HG03558 (cell line): ENCODE measurements around the gene CTTNBP2NL.
"Not testable (repeated sequence)": the region's sequence is repeated elsewhere in the genome, so short reads cannot be mapped to it uniquely, and the experiment has no call there.

Experiments used
- ATAC-seq: cut with Tn5 transposase; IDR thresholded peaks from one replicate; pipeline ENCODE4 v1.9.1; 2021; ENCODE audit warnings: moderate number of reproducible peaks; ENCODE audit not compliant: unreplicated experiment; ENCODE audit errors: extremely low read depth

CTTNBP2NL gene

DNA sequence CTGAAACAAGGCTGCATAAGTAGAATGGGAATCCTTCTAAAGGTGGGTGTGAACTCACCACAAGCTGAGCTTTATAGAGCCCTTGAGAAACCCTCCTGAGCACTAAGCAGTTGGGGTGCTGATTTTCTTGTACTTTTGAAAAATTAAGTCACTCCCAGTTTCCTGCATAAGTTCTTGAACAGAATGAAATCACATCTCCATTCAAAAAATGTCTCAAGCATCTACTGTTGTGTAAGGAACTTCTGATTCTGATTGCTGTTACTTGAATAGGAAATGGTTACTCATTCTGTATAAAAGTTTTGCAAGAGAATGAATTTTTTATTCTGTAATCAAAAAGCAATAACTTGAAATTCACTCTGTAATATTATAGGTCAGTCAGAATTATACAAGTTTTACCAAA is 61.9 kb downstream of the CTTNBP2NL start:
- ATAC-seq, result no peak

DNA sequence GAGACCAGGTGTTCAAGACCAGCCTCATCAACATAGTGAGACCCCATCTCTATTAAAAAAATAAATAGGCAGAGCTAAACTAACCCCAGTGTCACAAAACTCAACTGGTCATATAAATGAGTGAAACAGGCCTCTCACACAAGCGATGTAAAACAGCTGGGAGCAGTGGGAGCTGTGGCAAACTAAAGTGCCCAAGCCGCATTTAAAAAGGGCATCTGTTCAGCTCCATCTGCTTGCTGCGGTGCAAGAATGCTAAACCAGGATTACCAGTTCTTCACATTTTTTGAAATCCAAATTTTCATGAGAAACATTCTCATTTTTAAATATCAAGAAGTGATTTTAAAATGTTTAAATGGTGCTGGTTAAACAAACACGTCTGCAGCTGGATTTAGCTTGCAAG is 62.7 kb downstream of the CTTNBP2NL start:
- ATAC-seq, result no peak

DNA sequence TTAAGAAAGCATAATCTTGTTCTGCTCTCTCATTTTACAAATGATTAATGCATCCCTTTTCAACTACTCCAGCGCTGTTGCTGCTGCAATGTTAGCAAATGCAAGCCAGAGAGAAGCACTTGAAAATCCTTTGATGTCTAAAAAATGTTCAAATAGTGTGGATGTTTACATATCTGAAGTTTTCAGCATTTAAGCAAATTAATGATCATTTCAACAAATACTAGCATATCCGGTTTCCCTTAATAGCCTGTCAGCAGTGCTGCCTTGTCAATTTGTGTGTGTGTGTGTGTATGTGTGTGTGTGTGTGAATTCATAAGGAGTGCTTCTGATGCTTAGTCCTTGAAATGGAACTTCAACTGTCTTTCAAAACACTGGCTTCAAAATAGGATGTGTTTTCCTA is 64.6 kb downstream of the CTTNBP2NL start:
- no peak for ATAC-seq

DNA sequence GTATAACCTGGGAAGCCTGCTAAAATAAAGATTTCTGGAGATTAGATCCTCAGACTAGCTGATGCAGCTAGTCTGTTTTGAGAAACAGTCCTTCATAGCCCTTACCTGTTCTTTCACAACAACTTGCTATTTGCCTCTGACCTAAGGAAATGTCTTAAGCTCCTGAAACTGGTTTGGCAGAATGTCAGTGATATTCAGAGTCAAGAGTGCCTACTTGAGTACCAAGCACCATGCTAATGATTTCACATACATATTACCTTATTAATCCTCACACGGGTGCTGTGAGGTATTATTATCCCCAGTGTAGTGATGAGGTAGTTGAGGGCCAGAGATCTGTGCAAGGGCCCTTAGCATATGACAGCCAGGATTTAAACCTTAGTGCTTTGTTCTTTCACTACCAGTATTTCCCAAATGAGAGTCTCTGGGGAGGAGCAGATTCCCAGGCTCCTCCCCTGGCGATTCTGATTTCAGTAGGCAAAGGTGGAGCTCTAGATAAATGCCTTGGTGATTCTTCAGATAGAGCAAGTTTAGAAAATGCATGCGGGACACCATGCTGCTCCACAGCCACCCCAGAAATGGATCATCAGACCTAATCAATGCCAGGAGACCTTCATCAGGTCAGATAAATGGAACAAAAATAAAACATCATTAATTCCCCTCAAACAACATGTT is 65.3 kb downstream of the CTTNBP2NL start:
- ATAC-seq, result no peak

DNA sequence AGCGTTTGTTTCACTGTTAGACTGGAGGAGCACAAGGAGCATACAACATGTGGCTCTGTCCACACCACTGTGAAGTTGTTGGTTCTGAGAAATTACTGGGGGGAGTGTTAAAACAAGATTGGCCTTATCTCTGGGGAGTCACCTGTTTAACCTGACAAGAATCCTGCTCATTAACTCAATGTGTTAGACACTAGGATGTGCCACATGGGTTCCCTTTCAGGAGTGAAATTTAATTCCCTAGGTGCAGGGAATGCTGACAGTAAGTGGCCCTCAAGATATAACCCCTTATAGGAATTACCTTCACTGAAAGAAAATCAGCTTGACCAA is 66.9 kb downstream of the CTTNBP2NL start:
- ATAC-seq, result no peak

DNA sequence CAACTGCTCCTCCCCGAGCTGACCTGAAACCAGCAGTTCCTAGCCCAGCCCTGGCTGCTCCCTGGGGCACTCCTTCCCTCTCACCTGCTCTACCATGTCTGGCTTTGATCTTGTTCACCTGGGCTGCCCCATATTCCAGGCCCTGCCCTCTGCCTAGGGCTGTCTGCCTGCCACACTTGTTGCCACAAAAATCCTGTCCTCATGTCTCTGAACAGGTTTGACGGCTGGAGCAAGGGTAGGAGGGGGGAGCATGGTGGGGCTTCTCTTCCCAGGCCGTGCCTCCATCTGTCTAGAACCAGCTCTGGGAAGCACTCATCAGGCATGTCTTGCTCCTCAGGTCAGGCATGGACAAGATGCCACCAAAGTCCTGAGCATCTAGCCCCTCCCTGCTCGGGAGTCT is 68.5 kb downstream of the CTTNBP2NL start:
- ATAC-seq, result no peak

DNA sequence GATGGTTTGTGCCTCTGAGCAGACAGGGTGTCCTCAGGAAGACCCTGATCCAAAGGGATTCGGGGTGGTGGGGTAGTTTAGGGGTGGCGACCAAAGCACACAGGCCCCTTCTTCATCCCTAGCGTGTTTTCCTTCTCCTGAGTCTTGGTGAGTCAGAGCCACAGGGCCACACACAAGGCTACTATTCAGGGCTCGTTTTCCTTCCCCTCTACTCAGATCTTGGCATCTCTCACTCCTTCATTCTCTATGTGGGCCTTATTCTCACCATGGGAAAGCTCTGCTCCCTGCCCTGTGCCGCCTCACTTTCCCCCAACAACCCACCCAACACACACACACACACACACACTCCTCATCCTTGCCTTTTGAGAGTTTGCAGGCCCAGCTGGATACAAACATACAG is 69.1 kb downstream of the CTTNBP2NL start:
- no peak for ATAC-seq

DNA sequence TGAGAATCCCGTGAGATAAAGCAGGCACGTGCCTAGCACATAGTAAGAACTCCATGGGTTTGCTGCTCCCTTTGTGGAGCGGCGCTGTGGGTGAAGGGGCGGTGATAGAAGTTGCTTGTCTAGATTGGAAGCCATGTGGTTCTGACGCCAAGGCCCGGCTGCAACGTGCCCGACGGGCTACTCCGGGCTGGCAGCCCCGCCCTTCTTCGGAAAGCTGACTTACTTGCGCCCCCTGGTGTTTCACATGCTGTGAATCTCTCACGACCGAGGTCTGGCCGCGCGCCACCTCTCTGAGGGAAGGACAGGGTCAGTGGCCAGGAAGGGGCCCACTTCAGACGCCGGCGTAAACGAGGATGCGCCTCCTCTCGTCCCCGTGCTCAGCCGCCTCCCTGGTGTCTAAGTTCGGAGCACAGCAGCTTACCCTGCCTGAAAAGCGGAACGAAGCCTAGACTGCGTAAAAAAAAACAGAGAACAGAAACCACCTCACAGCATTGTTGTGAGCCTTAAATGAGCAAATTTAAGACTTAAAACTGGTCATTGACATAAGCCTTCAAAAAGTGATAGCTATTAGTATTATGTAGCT is 70.2 kb downstream of the CTTNBP2NL start:
- ATAC-seq, result peak; percentile 79

DNA sequence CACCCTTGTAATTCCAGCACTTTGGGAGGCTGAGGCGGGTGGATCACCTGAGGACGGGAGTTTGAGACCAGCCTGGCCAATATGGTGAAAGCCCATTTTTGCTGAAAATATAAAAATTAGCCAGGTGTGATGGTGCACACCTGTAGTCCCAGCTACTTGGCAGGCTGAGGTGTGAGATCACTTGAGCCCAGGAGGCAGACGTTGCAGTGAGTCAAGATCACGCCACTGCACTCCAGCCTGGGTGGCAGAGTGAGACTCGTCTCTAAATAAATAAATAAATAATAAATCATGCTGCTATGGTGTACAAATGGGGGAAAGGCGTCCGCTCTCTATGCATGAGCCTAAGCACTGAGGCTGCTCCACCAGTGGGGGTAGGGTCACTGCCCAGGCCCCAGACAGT is 74.3 kb downstream of the CTTNBP2NL start:
- not testable (repeated sequence) for ATAC-seq

DNA sequence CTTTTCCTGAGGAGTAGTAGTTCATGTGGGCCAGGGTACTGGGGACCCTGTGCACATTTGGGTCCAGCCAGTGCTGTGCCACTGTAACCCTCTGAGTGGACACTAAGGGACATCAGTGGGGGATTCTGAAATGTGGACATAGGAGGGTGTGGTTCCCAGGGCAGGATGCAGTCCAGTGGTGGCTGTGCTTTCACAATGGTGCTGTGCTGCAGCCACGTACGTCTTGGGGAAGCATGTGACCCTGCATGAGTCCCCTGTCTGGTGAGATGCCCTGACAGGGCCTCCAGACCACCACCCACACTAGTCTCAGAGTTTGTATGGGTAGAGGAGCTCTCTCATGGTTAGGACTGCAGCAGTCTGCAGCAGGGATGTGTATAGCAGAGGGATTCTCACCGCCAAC is 75.0 kb downstream of the CTTNBP2NL start:
- no peak for ATAC-seq

DNA sequence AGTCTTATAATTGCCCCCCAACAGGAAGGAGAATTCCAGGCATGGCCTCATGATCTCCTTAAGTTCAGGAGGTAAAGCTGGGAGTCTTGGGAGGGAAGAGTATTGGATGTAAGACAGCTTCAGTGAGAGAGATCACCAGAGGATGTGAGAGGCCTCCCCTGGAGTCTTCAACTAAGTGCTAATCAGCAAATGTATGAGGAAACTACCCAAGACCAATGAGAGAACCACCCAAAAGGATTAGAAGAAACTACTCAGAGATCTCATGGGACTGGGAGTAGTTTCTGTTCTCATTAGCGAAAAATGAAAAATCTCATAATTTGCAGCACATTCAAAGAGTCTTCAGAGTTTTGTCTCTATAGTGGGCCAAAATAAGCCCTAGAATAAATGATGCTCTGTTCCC is 76.1 kb downstream of the CTTNBP2NL start:
- no peak for ATAC-seq

DNA sequence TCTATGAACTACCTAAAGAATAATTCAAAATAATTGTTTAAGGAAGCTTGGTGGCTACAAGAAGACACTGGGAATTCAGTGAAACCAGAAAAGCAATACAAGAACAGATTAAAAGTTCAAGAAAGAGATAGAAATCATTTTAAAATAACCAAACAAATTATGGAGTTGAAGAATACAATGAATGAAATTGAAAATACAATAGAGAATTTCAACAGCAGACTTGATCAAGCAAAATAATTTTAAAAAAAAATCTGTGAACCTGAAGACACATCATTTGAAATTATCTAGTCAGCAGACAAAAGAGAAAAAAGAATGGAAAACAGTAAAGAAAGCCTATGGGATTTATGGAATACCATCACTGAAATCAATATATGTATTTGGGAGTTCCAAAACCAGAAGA is 81.5 kb downstream of the CTTNBP2NL start:
- ATAC-seq, result no peak

DNA sequence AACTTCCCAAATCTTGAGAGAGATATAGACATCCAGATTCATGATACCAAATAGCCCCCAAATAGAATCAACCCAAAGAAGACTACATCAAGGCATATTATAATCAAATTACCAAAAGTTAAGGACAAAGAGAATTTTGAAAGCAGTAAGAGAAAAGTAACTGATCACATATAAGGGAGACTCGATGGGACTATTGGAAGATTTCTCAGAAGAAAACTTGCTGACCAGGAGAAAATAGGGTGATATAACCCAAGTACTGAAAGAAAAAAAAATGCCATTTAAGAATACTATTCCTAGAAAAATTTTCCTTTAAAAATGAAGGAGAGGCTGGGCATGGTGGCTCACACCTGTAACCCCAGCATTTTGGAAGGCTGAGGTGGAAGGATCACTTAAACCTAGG is 82.3 kb downstream of the CTTNBP2NL start:
- no peak for ATAC-seq

DNA sequence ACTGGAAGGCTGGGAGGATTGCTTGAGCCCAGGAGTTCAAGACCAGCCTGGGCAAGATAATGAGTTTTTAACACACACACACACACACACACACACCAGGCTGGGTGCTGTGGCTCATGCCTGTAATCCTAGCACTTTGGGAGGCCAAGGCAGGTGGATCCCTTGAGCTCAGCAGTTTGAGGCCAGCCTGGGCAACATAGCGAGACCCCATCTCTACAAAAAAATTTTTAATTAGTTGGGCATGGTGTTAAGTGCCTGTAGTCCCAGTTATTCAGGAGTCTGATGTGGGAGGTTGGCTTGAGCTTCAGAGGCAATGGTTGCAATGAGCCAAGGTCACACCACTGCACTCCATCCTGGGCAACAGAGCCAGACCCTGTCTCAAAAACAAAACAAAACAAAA is 90.0 kb downstream of the CTTNBP2NL start:
- not testable (repeated sequence) for ATAC-seq

DNA sequence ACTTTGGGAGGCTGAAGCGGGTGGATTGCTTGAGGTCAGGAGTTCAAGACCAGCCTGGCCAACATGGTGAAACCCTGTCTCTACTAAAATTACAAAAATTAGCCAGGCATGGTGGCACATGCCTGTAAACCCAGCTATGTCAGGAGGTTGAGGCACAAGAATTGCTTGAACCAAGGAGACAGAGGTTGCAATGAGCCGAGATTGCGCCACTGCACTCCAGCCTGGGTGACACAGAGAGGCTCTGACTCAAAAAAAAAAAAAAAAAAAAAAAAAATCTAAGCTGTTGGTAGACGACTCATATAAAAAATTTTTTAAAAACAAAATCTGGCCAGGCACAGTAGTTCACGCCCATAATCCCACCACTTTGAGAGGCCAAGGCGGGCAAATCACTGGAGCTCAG is 91.7 kb downstream of the CTTNBP2NL start:
- ATAC-seq, result not testable (repeated sequence)

DNA sequence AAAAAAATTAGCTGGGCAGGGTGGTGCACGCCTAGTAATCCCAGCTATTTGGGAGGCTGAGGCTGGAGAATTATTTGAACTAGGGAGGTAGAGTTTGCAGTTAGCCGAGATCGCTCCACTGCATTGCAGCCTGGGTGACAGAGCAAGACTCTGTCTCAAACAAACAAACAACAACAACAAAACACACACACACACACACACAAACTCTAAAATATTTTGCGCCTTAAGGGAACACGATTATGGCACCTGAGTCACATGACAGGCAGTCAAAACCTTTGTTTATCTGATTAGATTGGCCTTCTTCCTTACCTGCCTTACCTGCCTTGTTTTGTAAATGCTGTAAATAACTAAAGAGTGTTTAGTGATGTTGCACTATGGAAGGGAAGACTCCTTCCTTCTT is 92.1 kb downstream of the CTTNBP2NL start:
- no peak for ATAC-seq

DNA sequence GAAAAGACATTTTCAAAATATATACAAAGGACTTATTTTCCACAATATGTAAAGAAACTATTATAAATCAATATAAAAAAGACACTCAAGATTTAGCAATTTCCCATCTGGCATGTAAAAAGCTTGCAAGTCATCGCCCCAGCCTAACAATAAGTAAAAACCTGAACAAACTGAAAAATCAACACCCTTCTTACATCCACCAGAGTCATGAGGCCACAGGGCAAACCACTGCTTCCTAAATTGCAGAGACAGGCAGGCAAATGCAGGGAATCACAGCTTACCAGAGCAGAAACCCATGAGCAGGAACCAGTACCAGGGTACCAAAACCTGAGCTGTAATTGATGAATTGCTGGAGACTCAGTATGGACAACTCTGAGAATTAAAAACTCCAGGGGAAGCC is 96.1 kb downstream of the CTTNBP2NL start:
- ATAC-seq, result no peak

DNA sequence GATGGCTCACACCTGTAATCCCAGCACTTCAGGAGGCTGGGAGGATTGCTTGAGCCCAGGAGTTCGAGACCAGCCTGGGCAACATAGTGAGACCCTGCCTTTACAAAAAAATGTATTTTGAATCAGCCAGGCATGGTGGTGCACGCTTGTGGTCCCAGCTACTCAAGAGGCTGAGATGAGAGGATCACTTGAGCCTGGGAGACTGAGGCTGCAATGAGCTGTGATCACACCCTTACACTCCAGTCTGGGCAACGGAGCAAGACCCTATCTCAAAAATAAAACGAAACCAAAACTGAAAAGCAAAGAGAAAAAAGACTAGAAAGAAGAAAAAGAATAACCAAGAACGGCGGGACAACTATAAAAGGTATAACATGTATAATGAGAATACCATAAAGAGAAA is 97.3 kb downstream of the CTTNBP2NL start:
- ATAC-seq, result no peak

DNA sequence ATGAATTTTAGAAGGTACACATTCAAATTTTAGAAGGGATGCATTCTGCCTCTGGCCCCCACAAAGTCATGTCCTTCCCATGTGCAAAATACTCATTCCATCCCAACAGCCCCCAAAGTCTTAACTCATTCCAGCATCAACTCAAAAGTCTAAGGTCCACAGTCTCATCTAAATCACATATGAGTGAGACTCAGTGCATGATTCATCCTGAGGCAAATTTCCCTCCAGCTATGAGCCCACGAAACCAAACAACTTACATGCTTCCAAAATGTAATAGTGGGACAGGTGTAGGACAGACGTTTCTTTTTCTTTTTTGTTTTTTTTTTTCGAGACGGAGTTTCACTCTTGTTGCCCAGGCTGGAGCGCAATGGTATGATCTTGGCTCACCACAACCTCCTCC is 100.3 kb downstream of the CTTNBP2NL start:
- ATAC-seq, result no peak

DNA sequence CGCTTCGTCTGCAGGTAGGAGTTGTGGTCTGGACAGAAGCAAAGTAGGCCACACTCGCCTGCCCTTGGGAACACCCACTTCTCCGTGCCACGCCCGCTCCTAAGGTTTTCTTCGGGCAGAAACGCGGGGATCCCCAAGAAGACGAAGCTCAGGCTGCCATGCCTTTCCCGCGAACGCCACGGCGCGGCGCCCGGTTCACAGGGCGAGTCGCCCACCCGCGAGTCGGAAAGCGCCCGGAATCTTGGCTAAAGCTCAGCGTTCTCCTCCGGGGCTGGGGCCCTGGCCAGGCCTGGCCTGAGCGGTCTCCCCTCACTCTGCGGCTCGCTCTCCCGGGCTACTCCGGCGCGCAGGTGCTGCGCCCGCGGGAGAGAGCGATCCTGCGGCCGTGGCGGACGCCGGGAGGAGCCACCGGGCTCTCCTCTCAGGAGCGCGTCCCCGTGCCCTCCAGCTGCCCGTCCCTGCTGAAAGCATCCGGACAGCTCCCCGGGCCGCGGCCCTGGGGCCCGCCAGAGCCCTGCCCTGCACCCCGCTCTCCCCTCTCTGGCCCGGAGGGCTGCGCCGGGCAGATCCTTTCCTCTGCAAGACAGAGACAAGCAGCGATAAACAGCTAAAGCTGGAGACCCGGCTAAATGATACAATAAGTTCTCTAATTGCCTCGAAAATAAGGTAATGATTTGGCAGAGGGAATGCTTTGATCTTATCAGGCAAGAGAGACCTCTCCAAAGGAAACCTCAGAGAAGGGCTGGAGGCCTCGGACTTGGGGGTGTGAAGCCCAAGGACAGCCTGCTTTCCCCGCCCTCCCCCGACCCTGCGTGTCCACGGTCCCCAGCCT is 106.0 kb downstream of the CTTNBP2NL start:
- no peak for ATAC-seq

DNA sequence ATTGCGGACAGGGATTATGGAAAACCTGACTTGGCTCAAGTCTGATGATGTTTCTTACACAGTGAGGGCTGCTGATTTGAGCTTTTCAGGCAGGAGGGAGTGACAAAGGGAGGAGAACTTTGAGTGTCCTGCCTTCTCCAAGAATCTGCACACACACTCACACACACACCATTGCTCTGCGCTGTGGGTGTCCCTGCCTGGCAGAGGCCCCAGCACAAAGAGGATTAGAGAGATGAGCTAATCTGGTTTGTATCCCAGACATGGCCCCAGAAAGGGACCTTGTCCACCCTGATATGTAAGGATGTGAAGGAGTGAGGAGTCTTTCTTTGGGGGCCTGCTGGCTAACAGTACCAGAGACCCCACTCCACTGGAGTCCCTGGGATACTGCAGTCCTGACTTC is 106.8 kb downstream of the CTTNBP2NL start:
- ATAC-seq, result no peak
